KBM-7 (cell line): ENCODE results near the gene CSN1S1.

Source experiments
- DNase-seq: peaks from one replicate; pipeline ENCODE4 v3.0.0-alpha.2; 2015
- in situ Hi-C: fragments of 300-500 bp; cut with MboI; formaldehyde crosslinking; loops from 2 replicates; pipeline ENCODE4 v1.14.3; 2020; ENCODE audit warnings: low sequenced_read_pairs, low pct_unique_long_range_greater_than_20kb, mixed read lengths

Gene CSN1S1

DNA sequence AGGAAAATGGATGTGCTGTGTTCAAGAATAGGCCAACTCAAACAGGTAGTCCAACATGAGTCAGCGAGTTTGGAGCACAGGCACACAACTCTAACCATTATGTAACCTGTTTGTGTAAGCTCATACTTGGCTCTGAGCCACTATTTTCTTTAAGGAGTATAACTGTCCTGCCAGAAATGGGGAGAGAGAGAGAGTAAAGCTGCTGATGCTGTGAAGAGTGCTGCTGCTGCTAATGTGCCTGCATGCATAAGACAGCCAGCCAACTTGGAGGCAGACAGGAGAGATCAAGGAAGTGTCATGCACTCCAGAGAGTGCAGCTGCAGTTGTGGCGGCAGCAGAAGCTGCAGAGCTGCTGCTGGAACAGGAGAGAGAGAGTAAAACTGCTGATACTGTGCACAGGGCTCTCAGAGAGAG is 53.2 kb downstream of the CSN1S1 start:
- in situ Hi-C loops: no loop called here
- no peak for DNase-seq

DNA sequence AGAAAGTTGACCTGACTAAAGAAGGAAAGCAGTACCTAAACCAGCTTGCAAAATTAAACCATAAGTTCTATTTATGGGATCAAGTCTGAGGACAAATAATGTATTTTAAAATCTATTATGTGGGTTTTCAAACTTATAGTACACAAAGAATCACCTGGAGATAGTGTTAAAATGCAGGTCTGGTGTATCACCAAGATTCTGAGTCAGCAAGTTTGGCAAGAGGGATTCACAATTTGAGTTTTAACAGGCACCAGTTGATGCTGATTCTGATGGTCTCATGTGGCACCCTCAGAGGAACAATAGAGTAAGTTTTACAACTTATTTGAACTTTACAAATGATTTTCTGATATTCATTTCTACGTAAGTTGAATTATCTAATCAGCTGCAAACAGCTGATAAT is 55.8 kb downstream of the CSN1S1 start:
- DNase-seq: no peak
- in situ Hi-C loops: no loop called here

DNA sequence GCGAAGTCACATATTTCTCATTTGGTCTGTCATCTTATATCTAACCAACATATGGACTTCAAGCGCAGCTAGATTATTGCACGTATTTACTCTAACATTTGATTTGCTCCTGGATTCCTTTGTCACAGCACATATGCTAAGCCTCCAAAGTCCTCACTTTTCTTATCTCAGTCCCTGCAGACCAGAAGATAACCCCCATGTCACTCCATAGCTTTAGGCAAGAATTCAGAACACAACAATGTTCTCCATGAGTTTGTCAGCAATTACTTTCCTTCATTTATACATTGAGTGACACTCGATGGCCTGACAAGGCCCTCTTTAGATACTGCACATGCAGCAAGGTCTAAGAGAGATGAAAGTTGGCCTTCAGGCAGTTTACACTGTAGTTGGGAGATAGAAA is 60.1 kb downstream of the CSN1S1 start:
- no peak for DNase-seq
- in situ Hi-C loops: no loop called here

DNA sequence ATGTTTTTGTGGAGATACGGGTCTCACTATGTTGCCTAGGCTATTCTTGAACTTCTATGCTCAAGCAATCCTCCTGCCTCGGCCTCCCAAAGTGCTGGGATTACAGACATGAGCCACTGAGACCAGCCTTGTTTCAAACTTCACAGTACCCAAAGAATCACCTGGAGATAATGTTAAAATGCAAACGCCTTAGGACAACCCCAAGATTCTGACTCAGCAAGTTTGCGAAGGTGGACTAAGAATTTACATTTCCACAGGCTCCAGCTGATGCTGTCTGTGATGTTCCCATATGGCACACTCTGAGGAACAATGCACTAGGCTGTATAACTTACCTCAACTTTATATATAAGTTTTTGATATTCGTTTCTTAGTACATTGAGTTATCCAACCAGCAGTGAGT is 63.9 kb downstream of the CSN1S1 start:
- in situ Hi-C loops: no loop called here
- no peak for DNase-seq

DNA sequence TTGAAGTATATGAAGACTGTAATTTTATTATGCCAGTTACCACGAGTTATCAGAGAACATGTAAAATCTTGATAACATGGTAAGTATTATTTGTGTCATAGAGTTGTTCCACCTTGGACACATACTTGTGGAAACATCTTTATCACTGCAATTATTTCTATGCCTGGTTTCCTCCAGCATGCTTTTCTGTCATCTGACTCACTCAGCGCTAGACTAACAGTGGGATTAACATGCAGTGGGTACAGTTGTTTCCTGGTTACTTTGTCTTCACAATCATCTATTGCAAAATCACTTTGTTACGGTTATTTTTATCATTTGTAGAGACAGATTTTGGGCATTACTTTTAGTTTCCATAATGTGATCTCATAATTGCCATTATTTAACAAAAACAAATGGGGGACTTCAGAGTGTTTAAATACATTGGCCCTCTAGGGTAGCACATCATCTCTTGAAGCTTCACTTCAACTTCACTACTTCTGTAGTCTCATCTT is 64.7 kb downstream of the CSN1S1 start, which contains the start of gene STATH:
TSS of gene STATH (plus strand) at position 441 of the 491 bp plus-strand sequence. CDS start 2,472 bp downstream, outside the sequence.
- DNase-seq: no peak

More for the DNA sequence above, 64.7 kb downstream of the CSN1S1 start, which contains the start of gene STATH:
- in situ Hi-C loops: no loop called here
